ENCODE data around the gene TNS1. TPM values are rescaled to one million over a fixed set of nuclear protein-coding genes. Genes with fewer than 3 reads are reported as not detected.

TNS1 gene
- polyA plus RNA-seq, 1 donor from 2014 or later: not detected

- H3K27me3 Mint-ChIP-seq: peaks cover 4% of the 10 kb centered on the region
- no peaks in the 10 kb centered on the region for H3K9me3 Mint-ChIP-seq
- peaks cover 1% of the 10 kb centered on the region for H3K36me3 Mint-ChIP-seq
- H3K27ac Mint-ChIP-seq: no peak overlapping the region
- no peak overlapping the region for H3K4me3 Mint-ChIP-seq
- H3K4me1 Mint-ChIP-seq: no peaks in the 10 kb centered on the region
Observed at GRCh38 chr2:217949447-217949846, 53.3 kb downstream of the TNS1 start.

DNA sequence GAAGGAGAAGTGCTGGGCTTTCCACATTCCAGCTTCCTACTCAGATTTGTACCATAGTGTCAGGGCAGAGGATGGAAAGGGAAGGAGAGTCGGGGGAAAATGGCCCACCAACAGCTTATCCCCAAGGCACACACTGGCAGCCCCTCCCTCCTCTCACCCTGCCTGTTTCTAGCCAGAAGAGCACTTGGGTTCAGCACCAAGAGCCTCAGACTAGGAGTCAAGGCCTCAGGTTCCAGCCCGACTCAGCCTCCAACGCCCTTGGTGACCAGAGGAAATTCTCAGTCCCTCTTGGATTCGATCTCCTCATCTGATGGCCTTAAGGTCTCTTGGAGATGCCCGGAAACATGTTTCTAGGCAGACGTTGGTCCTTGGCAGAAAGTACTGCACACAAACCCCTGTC, 53.9 kb downstream of the TNS1 start:
- Mint-ChIP-seq H3K4me1 (no peaks in the 10 kb centered on the region), H3K27me3 (peaks cover 4% of the 10 kb centered on the region), H3K9me3 (no peaks in the 10 kb centered on the region), H3K27ac (no peak overlapping the region), H3K36me3 (peaks cover 1% of the 10 kb centered on the region), H3K4me3 (no peak overlapping the region)

DNA sequence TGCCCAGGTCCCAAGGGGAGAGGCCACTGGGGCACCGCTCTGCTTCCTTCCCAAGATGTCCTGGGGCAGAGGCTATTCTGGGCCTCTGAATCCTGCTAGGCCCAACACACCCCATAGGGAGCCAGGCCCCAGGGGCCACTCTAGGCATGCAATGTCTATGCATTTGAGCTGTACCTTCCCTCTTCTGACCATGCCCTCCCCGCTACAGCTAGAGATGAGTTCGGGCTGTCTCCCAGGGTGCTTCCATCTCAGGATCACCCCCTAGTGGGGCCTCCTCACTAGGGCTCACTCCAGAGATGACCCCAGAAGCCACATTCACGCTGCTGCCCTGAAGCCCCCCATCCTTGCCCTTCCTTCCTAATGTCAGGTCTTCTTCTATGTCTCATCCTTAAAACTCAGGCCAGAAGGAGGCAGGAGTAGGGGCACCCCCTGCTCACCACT, 54.4 kb downstream of the TNS1 start:
- Mint-ChIP-seq H3K4me3 (no peak overlapping the region), H3K4me1 (no peaks in the 10 kb centered on the region), H3K27ac (no peak overlapping the region), H3K36me3 (peaks cover 1% of the 10 kb centered on the region), H3K9me3 (no peaks in the 10 kb centered on the region), H3K27me3 (peaks cover 5% of the 10 kb centered on the region)

DNA sequence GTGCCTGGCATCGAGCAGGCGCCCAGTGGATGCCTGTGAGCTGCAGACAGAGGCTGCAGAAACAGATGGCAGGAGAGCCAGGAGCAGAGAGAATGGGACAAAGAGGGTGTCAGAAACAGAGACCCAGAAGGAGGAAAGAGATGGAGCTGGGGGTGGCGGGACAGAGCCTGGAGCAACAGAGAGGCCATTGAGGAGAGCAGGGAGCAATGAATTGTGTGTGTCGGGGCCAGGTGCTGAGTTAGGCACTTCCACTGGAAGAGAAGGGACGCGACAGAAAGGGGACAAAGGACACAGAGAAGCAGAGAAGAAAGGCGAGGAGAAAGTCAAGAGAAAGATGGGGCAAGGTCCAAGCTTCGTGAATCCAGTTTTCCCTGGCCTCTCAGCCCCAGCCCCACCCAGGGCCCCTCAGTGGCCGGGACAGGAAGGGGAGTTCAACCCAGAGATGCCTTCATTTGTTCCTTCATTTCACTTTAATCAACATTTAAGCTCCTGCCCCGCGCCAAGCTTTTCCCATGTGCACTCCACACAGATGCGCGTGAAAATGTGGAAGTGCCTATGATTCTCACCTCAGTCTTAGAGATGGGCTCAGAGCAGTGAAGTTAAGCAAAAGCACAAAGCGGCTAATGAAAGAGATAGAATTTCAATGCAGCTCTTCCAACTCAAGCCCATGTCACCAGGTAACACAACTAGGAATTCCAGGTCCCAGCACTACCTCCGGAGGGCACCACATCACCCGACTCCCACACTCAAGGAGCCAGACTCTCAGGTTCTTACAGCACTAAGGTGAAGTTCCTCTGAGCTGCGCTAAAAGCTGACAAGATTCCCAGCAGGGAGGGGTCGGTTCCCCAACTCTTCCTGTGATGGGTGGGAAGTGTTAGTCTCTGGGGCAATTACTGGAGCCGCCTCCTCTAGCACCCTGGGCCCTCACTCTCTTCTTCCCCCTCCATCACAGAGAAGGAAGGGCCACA, 55.1 kb downstream of the TNS1 start:
- Mint-ChIP-seq H3K36me3 (peaks cover 1% of the 10 kb centered on the region), H3K27me3 (peaks cover 6% of the 10 kb centered on the region), H3K9me3 (no peaks in the 10 kb centered on the region), H3K27ac (no peak overlapping the region), H3K4me1 (no peaks in the 10 kb centered on the region), H3K4me3 (no peak overlapping the region)

- Mint-ChIP-seq H3K9me3 (no peaks in the 10 kb centered on the region), H3K27me3 (peaks cover 8% of the 10 kb centered on the region), H3K36me3 (peaks cover 1% of the 10 kb centered on the region), H3K4me3 (peak overlapping the region in 1 of 4 donors; percentile 66), H3K4me1 (no peaks in the 10 kb centered on the region), H3K27ac (no peak overlapping the region)
Observed at GRCh38 chr2:217946051-217946450, 56.7 kb downstream of the TNS1 start.

- Mint-ChIP-seq H3K27ac (no peak overlapping the region), H3K4me3 (no peak overlapping the region), H3K4me1 (no peaks in the 10 kb centered on the region), H3K27me3 (peaks cover 11% of the 10 kb centered on the region), H3K36me3 (peaks cover 1% of the 10 kb centered on the region), H3K9me3 (no peaks in the 10 kb centered on the region)
Observed at GRCh38 chr2:217945530-217945929, 57.3 kb downstream of the TNS1 start.

GRCh38 chr2:217944923-217945322, 57.9 kb downstream of the TNS1 start:
- H3K27me3 Mint-ChIP-seq: peaks cover 14% of the 10 kb centered on the region
- no peaks in the 10 kb centered on the region for H3K4me1 Mint-ChIP-seq
- H3K4me3 Mint-ChIP-seq: no peak overlapping the region
- no peaks in the 10 kb centered on the region for H3K9me3 Mint-ChIP-seq
- peaks cover 1% of the 10 kb centered on the region for H3K36me3 Mint-ChIP-seq
- H3K27ac Mint-ChIP-seq: no peak overlapping the region

DNA sequence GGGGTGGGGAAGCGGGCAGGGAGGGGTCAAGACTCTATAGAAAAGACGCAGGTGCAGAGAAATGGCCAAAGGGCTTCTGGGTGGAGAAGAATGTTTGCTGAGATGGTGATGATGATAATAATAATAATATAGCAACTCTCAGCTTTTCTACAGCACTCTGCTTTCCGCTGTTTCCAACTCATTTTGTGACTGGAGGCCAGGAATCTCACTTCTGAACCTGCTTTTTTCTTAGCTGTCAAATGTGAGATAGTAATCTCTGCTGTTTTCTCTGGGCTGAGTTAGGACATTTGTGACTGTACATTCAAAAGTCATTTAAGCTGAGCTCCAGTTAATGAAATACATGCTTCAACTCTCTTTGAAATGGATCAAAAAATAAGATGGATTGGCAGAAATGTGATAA, 58.4 kb downstream of the TNS1 start:
- Mint-ChIP-seq H3K36me3 (peaks cover 1% of the 10 kb centered on the region), H3K27me3 (peaks cover 14% of the 10 kb centered on the region), H3K4me3 (no peak overlapping the region), H3K27ac (no peak overlapping the region), H3K9me3 (no peaks in the 10 kb centered on the region), H3K4me1 (no peaks in the 10 kb centered on the region)

GRCh38 chr2:217943446-217944321, 59.1 kb downstream of the TNS1 start:
- Mint-ChIP-seq H3K36me3 (peaks cover 1% of the 10 kb centered on the region), H3K27ac (no peak overlapping the region), H3K4me3 (peak overlapping the region in 1 of 4 donors; percentile 54), H3K27me3 (peaks cover 14% of the 10 kb centered on the region), H3K4me1 (no peaks in the 10 kb centered on the region), H3K9me3 (no peaks in the 10 kb centered on the region)

- no peak overlapping the region for H3K27ac Mint-ChIP-seq
- H3K4me1 Mint-ChIP-seq: no peaks in the 10 kb centered on the region
- H3K27me3 Mint-ChIP-seq: peaks cover 14% of the 10 kb centered on the region
- no peaks in the 10 kb centered on the region for H3K9me3 Mint-ChIP-seq
- H3K36me3 Mint-ChIP-seq: peaks cover 1% of the 10 kb centered on the region
- no peak overlapping the region for H3K4me3 Mint-ChIP-seq
Observed at GRCh38 chr2:217942731-217943335, 60.0 kb downstream of the TNS1 start.

- Mint-ChIP-seq H3K4me1 (no peaks in the 10 kb centered on the region), H3K27me3 (peaks cover 14% of the 10 kb centered on the region), H3K36me3 (peaks cover 1% of the 10 kb centered on the region), H3K9me3 (no peaks in the 10 kb centered on the region), H3K27ac (no peak overlapping the region), H3K4me3 (no peak overlapping the region)
Observed at GRCh38 chr2:217941886-217942728, 60.7 kb downstream of the TNS1 start.

GRCh38 chr2:217941339-217941738, 61.5 kb downstream of the TNS1 start:
- Mint-ChIP-seq H3K4me3 (no peak overlapping the region), H3K27ac (no peak overlapping the region), H3K9me3 (no peaks in the 10 kb centered on the region), H3K36me3 (peaks cover 1% of the 10 kb centered on the region), H3K4me1 (no peaks in the 10 kb centered on the region), H3K27me3 (peaks cover 15% of the 10 kb centered on the region)

GRCh38 chr2:217940261-217941220, 62.3 kb downstream of the TNS1 start:
- Mint-ChIP-seq H3K27me3 (peaks cover 12% of the 10 kb centered on the region), H3K4me3 (no peak overlapping the region), H3K27ac (no peak overlapping the region), H3K36me3 (peaks cover 3% of the 10 kb centered on the region), H3K4me1 (no peaks in the 10 kb centered on the region), H3K9me3 (no peaks in the 10 kb centered on the region)
